Esophagus squamous epithelium (tissue), 5 donors: ENCODE results near the gene SLC6A7. TPM values are rescaled to one million over a fixed set of nuclear protein-coding genes. Genes with fewer than 3 reads are reported as not detected.
A peak's percentile ranks its signal among the peaks of the same experiment; 100 is the strongest.

Experiments used
- DNase-seq: peaks from one replicate; lab custom pipeline; 2025; lab: John Stamatoyannopoulos, UW
- H3K27ac ChIP-seq, 4 donors: fragments of 200-600 bp; sonication (generic); one replicate each; pipeline ENCODE4 v1.5.1; 2016 to 2019; ENCODE audit warnings: mild to moderate bottlenecking in 1 of 4
- H3K27me3 ChIP-seq, 4 donors: fragments of 200-600 bp; sonication (generic); 1 replicate in 3 of 4; 2 replicates in 1 of 4; pipeline versions ENCODE4 v1.5.1 to v1.6.0; 2017 to 2021; ENCODE audit warnings: antibody characterized with exemption in 1 of 4
- H3K36me3 ChIP-seq, 3 donors: fragments of 200-600 bp; sonication (generic); one replicate each; pipeline ENCODE4 v1.5.1; 2016 to 2019
- H3K4me1 ChIP-seq, 3 donors: fragments of 200-600 bp; sonication (generic); one replicate each; pipeline ENCODE4 v1.5.1; 2017 to 2019
- H3K4me3 ChIP-seq, 4 donors: fragments of 200-600 bp; sonication (generic); 1 replicate in 3 of 4; 2 replicates in 1 of 4; pipeline ENCODE4 v1.5.1; 2016 to 2019; ENCODE audit warnings: mild to moderate bottlenecking in 2 of 4, moderate library complexity in 1 of 4
- H3K9me3 ChIP-seq, 3 donors: fragments of 200-600 bp; sonication (generic); one replicate each; pipeline ENCODE4 v1.5.1; 2016 to 2019
- POLR2A ChIP-seq, 4 donors: fragments of 450-650 bp; IDR thresholded peaks; one replicate each; pipeline ENCODE4 v1.6.1; 2017; ENCODE audit warnings: antibody characterized with exemption in 4 of 4, mild to moderate bottlenecking in 4 of 4, moderate library complexity in 3 of 4
- WGBS, 2 donors: methylation state at CpG; one replicate each; pipeline ENCODE4 v1.1.5; 2018; 5-methylcytosine and 5-hydroxymethylcytosine counted together
- intact Hi-C: fragments of 100-400 bp; cut with DNase I; formaldehyde crosslinking; loops from one replicate; pipeline ENCODE4 v1.15.0; 2022
- total RNA-seq, 4 donors: library from RNA; depleted of rRNA; stranded (reverse); fragments of >200 nt; gene quantifications; one replicate each; pipeline ENCODE4 v1.1.0, GENCODE V29; 2016
- TF ChIP-seq, protein P1 (sequence below), 6 experiments: fragments of 450-650 bp in 4 of 6; fragments of 200-600 bp in 2 of 6; sonication (generic) in 2 of 6; IDR thresholded peaks; one replicate each; pipeline ENCODE4 v1.5.1; 2016 to 2019; ENCODE audit warnings: antibody characterized with exemption in 6 of 6, mild to moderate bottlenecking in 4 of 6, moderate library complexity in 4 of 6
- donor health status: DM: yes; HTN: yes; CAD: no.

SLC6A7 gene
- total RNA-seq, 4 donors from 2014 or later = not detected

DNA sequence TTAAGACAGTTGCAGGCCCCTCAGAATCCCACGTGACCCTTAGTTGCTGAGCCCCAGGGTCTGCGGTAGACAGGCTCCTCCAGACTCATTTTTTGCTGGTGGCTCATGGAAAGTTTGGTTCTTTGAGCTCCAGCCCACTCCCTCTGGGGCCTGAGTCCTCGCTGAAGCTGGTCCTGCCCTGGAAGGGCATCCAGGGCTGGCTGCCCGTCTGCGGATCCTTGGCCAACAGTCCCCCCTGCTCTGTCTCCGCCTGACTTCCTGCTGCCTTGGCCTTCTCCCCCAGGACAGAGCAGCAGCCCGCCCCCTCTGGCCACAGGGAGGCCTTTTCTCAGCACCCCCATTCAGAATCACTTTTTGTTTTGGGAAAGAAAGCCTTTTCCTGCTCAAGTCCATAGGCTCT is 24.4 kb downstream of the SLC6A7 start:
- Histone ChIP-seq H3K27me3 (peaks cover 0 to 30% (median 0%) of the 10 kb centered on the region in 4 donors), H3K27ac (peak overlapping the region in 2 of 4 donors; percentile 19 to 33), H3K4me1 (peaks cover 0 to 12% (median 5%) of the 10 kb centered on the region in 3 donors), H3K36me3 (no peaks in the 10 kb centered on the region), H3K4me3 (no peak overlapping the region), H3K9me3 (no peaks in the 10 kb centered on the region)
- 67 to 72% methylated on average over 4 to 7 of the region's 7 CpGs for WGBS, 2 donors
- intact Hi-C loops = no loop called here
- DNase-seq = no peak
- no peak for TF ChIP-seq POLR2A (IDR thresholded peaks at IDR 0.05)
- TF ChIP-seq, protein P1, sequence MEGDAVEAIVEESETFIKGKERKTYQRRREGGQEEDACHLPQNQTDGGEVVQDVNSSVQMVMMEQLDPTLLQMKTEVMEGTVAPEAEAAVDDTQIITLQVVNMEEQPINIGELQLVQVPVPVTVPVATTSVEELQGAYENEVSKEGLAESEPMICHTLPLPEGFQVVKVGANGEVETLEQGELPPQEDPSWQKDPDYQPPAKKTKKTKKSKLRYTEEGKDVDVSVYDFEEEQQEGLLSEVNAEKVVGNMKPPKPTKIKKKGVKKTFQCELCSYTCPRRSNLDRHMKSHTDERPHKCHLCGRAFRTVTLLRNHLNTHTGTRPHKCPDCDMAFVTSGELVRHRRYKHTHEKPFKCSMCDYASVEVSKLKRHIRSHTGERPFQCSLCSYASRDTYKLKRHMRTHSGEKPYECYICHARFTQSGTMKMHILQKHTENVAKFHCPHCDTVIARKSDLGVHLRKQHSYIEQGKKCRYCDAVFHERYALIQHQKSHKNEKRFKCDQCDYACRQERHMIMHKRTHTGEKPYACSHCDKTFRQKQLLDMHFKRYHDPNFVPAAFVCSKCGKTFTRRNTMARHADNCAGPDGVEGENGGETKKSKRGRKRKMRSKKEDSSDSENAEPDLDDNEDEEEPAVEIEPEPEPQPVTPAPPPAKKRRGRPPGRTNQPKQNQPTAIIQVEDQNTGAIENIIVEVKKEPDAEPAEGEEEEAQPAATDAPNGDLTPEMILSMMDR (IDR thresholded peaks at IDR 0.05) = no peak

DNA sequence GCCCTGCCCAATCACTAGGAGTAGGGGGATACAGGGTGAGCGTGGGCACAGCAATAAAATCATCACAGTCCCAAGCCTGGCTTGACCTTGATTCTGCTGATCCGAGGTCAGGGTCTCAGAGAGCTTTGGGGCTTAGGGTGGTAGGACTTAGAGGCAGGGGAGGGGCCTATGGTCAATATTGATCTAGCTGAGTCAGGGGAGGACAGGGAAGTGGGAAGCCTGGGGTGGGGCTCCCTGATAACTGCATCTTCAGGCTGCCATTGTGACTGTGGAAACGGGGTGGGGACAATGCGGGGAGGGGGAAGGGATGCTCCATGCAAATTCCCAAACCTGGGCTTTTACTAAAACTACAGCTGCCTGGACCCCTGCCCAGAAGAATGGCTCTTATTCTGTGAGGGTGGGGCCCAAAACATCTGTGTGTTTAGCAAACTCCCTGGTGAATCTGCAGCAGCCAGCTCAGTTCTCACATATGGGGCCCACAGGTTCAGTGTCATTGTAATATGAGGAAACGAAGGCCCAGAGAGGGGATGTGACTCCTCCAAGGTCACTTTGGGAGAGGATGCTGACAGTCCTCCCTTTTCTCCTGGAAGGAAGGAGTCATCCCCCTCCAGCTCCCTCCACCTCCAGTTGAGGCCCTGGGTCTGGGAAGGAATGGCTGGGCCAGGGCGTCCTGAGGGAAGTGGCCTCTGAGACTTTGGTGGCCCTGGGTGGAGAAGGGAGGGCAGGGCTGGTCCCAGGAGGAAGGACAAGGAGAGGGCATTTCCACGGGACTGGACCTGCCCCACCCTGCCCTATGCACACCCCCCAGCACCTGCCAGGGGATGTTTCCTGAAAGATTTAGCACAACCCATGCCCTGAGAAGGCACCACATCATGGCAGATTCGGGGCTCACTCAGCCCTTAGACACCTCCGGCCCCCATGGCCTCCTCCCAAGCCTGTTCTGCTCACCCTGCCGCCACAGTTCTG is 26.4 kb downstream of the SLC6A7 start:
- Histone ChIP-seq H3K27ac (no peak overlapping the region), H3K4me1 (peaks cover 0 to 10% (median 3%) of the 10 kb centered on the region in 3 donors), H3K4me3 (no peak overlapping the region), H3K36me3 (no peaks in the 10 kb centered on the region), H3K9me3 (no peaks in the 10 kb centered on the region), H3K27me3 (peaks cover 0 to 35% (median 0%) of the 10 kb centered on the region in 4 donors)
- TF ChIP-seq, protein P1 (IDR thresholded peaks at IDR 0.05) = no peak
- TF ChIP-seq POLR2A (IDR thresholded peaks at IDR 0.05) = no peak
- intact Hi-C loops = loop anchor here (5.0 kb wide), 1 partner anchor 54 kb away; no protein-coding TSS in a partner anchor
- 61 to 69% methylated on average over 8 to 9 of the region's 10 CpGs for WGBS, 2 donors
- no peak for DNase-seq

DNA sequence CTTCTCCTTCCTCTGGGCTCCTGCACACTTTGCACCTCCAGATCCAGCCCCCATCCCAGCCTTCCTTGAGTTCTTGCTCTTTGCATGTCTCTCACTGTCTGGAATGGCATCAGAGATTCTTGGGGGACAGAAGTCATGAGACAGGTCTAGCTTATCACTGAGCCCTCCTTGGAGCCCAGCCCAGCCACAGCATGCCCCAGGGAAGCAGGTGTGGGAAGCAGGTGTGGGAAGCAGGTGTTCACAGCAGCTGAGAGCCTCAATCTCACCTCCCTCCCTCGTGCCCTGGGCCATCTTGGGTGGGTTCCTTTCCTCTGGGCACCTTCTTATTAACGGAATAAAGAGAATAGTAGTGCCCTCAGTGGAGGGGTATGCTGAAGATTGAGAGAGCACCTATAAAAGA is 27.2 kb downstream of the SLC6A7 start:
- intact Hi-C loops = loop anchor here (5.0 kb wide), 1 partner anchor 55 kb away; no protein-coding TSS in a partner anchor
- no peaks in the 10 kb centered on the region for H3K36me3 ChIP-seq
- WGBS, 2 donors = 69% methylated on average over 2 of the region's 2 CpGs; no CpG with 5 or more reads in 1 of the 2 donors
- no peak overlapping the region for H3K4me3 ChIP-seq
- H3K27ac ChIP-seq = no peak overlapping the region
- no peaks in the 10 kb centered on the region for H3K9me3 ChIP-seq
- no peak for DNase-seq
- peaks cover 0 to 40% (median 0%) of the 10 kb centered on the region in 4 donors for H3K27me3 ChIP-seq
- TF ChIP-seq, protein P1 (IDR thresholded peaks at IDR 0.05) = no peak
- TF ChIP-seq POLR2A (IDR thresholded peaks at IDR 0.05) = no peak
- peaks cover 0 to 10% (median 3%) of the 10 kb centered on the region in 3 donors for H3K4me1 ChIP-seq

DNA sequence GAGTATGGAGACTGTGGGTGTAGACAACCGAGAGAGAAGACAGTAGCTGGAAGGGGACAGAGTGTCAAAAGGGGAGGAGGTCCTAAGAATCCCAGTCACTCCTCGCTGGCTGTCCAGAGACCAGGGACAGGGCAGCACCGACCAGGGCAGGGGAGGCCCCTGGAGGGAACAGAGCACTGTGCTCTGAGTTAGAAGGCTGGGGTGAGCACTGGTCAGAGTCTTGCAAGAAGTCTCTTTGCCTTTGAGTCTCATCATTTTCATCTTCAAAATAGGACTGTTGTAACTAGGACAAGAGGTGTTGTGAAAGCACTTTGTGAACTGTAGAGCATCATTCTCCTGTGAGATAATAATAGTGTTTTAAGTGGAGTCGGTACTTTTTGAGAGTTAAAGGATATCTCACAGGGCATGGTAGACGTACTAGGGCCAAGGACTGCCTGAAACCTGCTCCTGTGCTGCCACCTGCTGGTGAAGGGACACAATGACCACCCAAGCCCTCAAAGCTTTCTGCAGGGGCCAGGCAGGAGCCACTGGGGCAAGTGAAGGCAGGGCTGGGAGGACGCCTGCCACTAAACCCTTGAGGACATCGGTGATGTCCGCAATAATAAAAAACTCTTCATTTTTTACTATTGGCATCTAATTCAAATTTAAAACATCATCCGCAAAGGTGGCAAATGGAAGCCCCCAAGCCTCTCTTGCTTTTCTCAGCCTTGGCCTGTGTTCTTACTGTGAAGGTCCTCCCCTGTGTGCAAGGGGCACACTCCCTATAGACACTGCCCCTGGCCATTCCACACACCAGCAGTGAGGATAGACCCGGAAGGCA is 28.2 kb downstream of the SLC6A7 start:
- peak; percentile 17 for DNase-seq
- Histone ChIP-seq H3K9me3 (no peaks in the 10 kb centered on the region), H3K4me1 (peaks cover 0 to 10% (median 3%) of the 10 kb centered on the region in 3 donors), H3K36me3 (no peaks in the 10 kb centered on the region), H3K27me3 (peaks cover 0 to 43% (median 0%) of the 10 kb centered on the region in 4 donors), H3K4me3 (no peak overlapping the region), H3K27ac (no peak overlapping the region)
- 24 to 27% methylated on average over 9 to 10 of the region's 10 CpGs for WGBS, 2 donors
- intact Hi-C loops = loop anchor here (5.0 kb wide), 1 partner anchor 56 kb away; no protein-coding TSS in a partner anchor
- TF ChIP-seq, protein P1 (IDR thresholded peaks at IDR 0.05) = peak; percentile 72 to 95 (median 90)
- no peak for TF ChIP-seq POLR2A (IDR thresholded peaks at IDR 0.05)
